HepG2 (cell line): ENCODE measurements around the gene GALR1.

Experiments used
- AKAP8 ChIP-seq: sonication (generic); formaldehyde crosslinking; IDR thresholded peaks from 2 replicates; pipeline ENCODE4 v1.5.1; 2020; ENCODE audit warnings: mild to moderate bottlenecking, missing genetic modification reagents
- CTCF ChIP-seq: sonication (generic); formaldehyde crosslinking; IDR thresholded peaks from 2 replicates; pipeline ENCODE4 v1.5.0; 2020; ENCODE audit warnings: mild to moderate bottlenecking, missing genetic modification reagents, moderate library complexity
- GTF2F1 ChIP-seq: fragments of 150-350 bp; IDR thresholded peaks from 2 replicates; pipeline ENCODE4 v1.6.1; 2014; ENCODE audit warnings: low read length
- HMGXB3 ChIP-seq: sonication (generic); formaldehyde crosslinking; IDR thresholded peaks from 2 replicates; pipeline ENCODE4 v1.4.0; 2020; ENCODE audit warnings: missing genetic modification reagents, borderline replicate concordance
- KDM1A ChIP-seq: IDR thresholded peaks from 2 replicates; pipeline ENCODE4 v1.6.1; 2016; ENCODE audit warnings: missing compliant biosample characterization
- POLR2A ChIP-seq, 2 experiments: IDR thresholded peaks; 2 replicates each; pipeline ENCODE4 v1.6.1; 2011; ENCODE audit warnings: low read depth in 2 of 2, low read length in 2 of 2, mild to moderate bottlenecking in 1 of 2, moderate library complexity in 1 of 2; ENCODE audit not compliant: insufficient read depth in 1 of 2
- REST ChIP-seq, 2 experiments: IDR thresholded peaks; 2 replicates each; pipeline ENCODE4 v1.6.1; 2011 to 2012; ENCODE audit warnings: low read length in 2 of 2, borderline replicate concordance in 1 of 2, low read depth in 1 of 2, mild to moderate bottlenecking in 1 of 2, moderate library complexity in 1 of 2
- ZNF407 ChIP-seq: sonication (generic); formaldehyde crosslinking; IDR thresholded peaks from one replicate; pipeline ENCODE4 v1.5.1; 2020; ENCODE audit warnings: mild to moderate bottlenecking, missing genetic modification reagents; ENCODE audit errors: not compliant biosample characterization

GRCh38 chr18:77207540-77207939, 42.1 kb upstream of the GALR1 start:
- no peak for TF ChIP-seq POLR2A (IDR thresholded peaks at IDR 0.05; ENCODE audit: insufficient read depth in 1 of 2, low read depth in 2 of 2, low read length in 2 of 2)
- no peak for TF ChIP-seq AKAP8
- no peak for TF ChIP-seq HMGXB3 (CRISPR knock-in tag)
- no peak for TF ChIP-seq CTCF (CRISPR knock-in tag)
- TF ChIP-seq KDM1A (CRISPR knock-in tag) = no peak
- no peak for TF ChIP-seq GTF2F1
- TF ChIP-seq REST (IDR thresholded peaks at IDR 0.05; ENCODE audit: borderline replicate concordance in 1 of 2, low read depth in 1 of 2, low read length in 2 of 2) = no peak
- no peak for TF ChIP-seq ZNF407 (CRISPR knock-in tag)
